Pancreas (tissue), 10 donors: Measurements from ENCODE around the gene RNF39. TPM values are rescaled to one million over a fixed set of nuclear protein-coding genes. Genes with fewer than 3 reads are reported as not detected.
A peak's percentile ranks its signal among the peaks of the same experiment; 100 is the strongest.

Source experiments
- ATAC-seq, 4 donors: fragments of 200-7000 bp; cut with Tn5 transposase; one replicate each; pipeline versions ENCODE4 v1.8.0 to v1.9.1; 2020; ENCODE audit warnings: mild to moderate bottlenecking in 4 of 4, moderate library complexity in 4 of 4
- DNase-seq, 6 donors: peaks; one replicate each; pipeline ENCODE4 v3.0.0-alpha.2; 2020
- FAIRE-seq: peaks from 2 replicates; lab custom pipeline; 2012; peaks lifted over from hg19 to GRCh38; lab: Jason Lieb, UNC
- H3K27ac ChIP-seq, 4 donors: fragments of 200-600 bp; sonication (generic); 1 replicate in 3 of 4; 2 replicates in 1 of 4; pipeline versions ENCODE4 v1.5.0 to v1.8.0; 2020
- H3K27me3 ChIP-seq, 4 donors: fragments of 200-600 bp; one replicate each; pipeline ENCODE4 v1.8.0; 2021
- H3K36me3 ChIP-seq, 3 donors: fragments of 200-600 bp; sonication (generic) in 1 of 3; one replicate each; pipeline versions ENCODE4 v1.5.0 to v1.8.0; 2020 to 2021
- H3K4me1 ChIP-seq, 3 donors: fragments of 200-600 bp; one replicate each; pipeline ENCODE4 v1.8.0; 2021
- H3K4me3 ChIP-seq, 4 donors: fragments of 200-600 bp; sonication (generic) in 2 of 4; one replicate each; pipeline versions ENCODE4 v1.5.0 to v1.8.0; 2020 to 2021
- H3K9me3 ChIP-seq, 4 donors: fragments of 200-600 bp; one replicate each; pipeline ENCODE4 v1.8.0; 2021
- CTCF ChIP-seq, 4 donors: fragments of 200-600 bp; sonication (generic) in 3 of 4; IDR thresholded peaks; one replicate each; pipeline versions ENCODE4 v1.5.0 to v1.8.0; 2021; ENCODE audit warnings: antibody characterized with exemption in 4 of 4
- WGBS, 2 donors: extraction: QIAGEN DNeasy Blood & Tissue Kit; methylation state at CpG; one replicate each; pipeline ENCODE4 v1.1.7; 2013; 5-methylcytosine and 5-hydroxymethylcytosine counted together
- intact Hi-C, 3 donors: fragments of 100-400 bp; cut with DNase I; formaldehyde crosslinking; loops; one replicate each; pipeline versions ENCODE4 v1.11.1 to v1.14.2; 2022
- polyA plus RNA-seq, 2 donors: library from polyadenylated mRNA; stranded (reverse); fragments of 200-250 nt; gene quantifications; one replicate each; pipeline ENCODE4 v1.2.3, GENCODE V29; 2013
- total RNA-seq, 6 donors: library from RNA; stranded (reverse); fragmentation: NEBNext Ultra II Directional in 4 of 6; extraction: Animal tissue kit (Norgen Biotek cat#: 25700) in 4 of 6; gene quantifications; one replicate each; pipeline versions ENCODE4 v1.2.1 to v1.2.4, GENCODE V29; 2021 to 2023
- donor health status: healthy with polysubstance abuse.
- donor health status: DM: no; HTN: no; CAD: no; lungs with moderate emphysema.
- donor health status: DM: no; HTN: no; CAD: no.
- donor health status: control.
- donor health status: control.
- donor health status: Bipolar disorder and iron deficiency.
- donor health status: DM: yes; HTN: yes; CAD: no.
- donor health status: DM: no; HTN: no; CAD: no.
- donor health status: DM: no; HTN: no; CAD: no.
- donor health status: DM: yes; HTN: yes; CAD: no.

Gene RNF39
- total and polyA plus RNA-seq, 8 donors = 0.18 to 1.3 (median 0.55) TPM

DNA sequence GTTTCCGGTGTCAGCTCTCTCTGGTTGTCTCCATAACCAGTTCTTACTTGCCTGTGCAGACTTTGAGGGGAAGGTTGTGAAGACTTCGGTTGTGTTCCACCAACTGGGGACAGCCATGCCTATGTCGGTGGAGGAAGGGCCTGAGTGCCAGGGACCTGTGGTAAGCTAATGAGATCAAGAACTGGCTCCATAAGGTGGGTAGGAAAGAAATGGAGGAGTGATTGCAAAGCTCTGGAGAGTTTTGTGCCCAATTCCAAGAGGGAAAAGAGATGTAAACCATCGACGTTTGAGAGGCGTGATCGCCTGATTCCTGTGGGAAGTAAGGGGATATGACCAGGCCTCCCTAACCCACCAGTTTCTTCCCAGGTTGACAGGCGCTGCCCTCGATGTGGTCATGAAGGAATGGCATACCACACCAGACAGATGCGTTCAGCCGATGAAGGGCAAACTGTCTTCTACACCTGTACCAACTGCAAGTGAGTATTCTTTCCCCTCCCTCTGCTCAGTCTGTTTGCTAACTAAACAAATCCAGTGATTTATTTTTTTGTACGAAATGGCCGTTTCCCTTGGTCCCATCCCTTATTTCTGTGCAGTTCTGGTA, 13.6 kb downstream of the RNF39 start:
- no peak for TF ChIP-seq CTCF (IDR thresholded peaks at IDR 0.05)
- peak in 1 of 4 donors; percentile 38 for ATAC-seq
- intact Hi-C loops = no loop called here
- Histone ChIP-seq H3K4me3 (peak overlapping the region; percentile 60 to 84 (median 76)), H3K4me1 (peaks cover 8 to 30% (median 12%) of the 10 kb centered on the region in 3 donors), H3K27me3 (no peaks in the 10 kb centered on the region), H3K27ac (peak overlapping the region; percentile 61 to 88 (median 76)), H3K9me3 (no peaks in the 10 kb centered on the region), H3K36me3 (peaks cover 0 to 4% (median 0%) of the 10 kb centered on the region in 3 donors)
- peak in 3 of 6 donors; percentile 22 to 57 (median 33) for DNase-seq
- WGBS, 2 donors = 24 to 28% methylated on average over 13 of the region's 13 CpGs
- no peak for FAIRE-seq

DNA sequence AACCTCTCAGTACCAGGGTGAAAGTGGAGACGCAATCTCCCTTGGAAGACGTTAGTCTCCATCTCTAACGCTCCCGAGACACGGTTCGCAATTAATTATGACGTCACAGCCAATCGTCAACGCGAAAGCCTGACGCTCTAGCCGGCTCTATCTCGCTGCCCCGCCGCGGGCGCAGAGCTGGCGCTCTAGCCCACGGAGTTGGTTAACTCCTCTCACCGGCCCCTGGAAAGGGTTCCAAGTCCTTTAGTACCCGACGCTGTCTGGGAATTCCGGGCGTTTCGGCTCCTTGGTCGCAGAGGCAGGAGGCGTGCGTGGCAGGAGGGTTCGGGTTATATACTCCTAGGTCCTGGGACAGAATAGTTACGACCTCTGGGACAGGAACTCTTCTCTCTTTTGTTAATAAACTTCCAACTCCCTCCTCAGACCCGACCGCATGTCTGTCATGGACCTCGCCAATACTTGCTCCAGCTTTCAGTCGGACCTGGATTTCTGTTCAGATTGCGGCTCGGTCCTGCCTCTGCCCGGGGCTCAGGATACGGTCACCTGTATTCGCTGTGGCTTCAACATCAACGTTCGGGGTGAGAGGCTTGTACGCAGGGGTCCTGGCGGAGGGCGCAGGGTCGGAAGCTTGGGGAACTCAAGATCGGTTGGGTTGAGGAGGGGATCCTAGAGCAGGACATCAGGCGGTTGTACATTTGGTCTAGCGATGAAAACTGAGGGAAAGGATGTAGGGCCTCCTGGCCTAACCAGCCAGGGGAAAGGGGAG, 14.3 kb downstream of the RNF39 start, which contains the start of gene POLR1H:
TSS of gene POLR1H (plus strand) at position 174 of the 766 bp plus-strand sequence. CDS start at position 434, 260 bp downstream.
- FAIRE-seq = peak; percentile 85

DNA sequence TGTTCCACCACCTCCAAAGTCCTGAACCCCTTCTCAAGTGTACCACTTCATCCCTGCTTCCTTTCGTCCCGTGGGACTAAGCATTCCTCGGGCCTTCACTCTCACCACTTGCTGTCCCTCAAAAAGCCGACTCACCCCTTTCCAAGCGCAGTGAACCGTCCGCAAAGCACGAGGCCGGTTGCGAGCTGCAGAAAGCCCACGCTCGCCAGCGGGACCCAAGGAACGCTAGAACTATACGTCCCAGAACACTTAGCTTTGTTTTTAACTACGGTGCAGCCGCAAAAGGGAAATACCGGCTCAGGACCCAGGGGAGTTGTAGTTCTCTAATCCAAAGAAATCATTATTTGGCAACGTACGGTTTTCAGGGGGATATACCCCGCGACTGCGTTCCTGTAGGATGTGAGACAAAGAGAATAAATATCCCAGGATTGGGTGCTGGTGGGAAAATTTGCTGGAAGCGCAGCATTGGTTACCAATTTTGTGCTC, 14.9 kb downstream of the RNF39 start:
- Histone ChIP-seq H3K9me3 (no peaks in the 10 kb centered on the region), H3K4me1 (peaks cover 8 to 23% (median 12%) of the 10 kb centered on the region in 3 donors), H3K36me3 (peaks cover 0 to 4% (median 0%) of the 10 kb centered on the region in 3 donors), H3K27me3 (no peaks in the 10 kb centered on the region), H3K4me3 (peak overlapping the region; percentile 60 to 84 (median 76)), H3K27ac (peak overlapping the region; percentile 61 to 88 (median 76))
- intact Hi-C loops = no loop called here
- peak in 4 of 6 donors; percentile 21 to 65 (median 30) for DNase-seq
- no peak for TF ChIP-seq CTCF (IDR thresholded peaks at IDR 0.05)
- FAIRE-seq = no peak
- ATAC-seq = peak; percentile 4 to 37 (median 22)
- WGBS, 2 donors = 0% methylated on average over 24 of the region's 24 CpGs

More for the DNA sequence above, 14.3 kb downstream of the RNF39 start, which contains the start of gene POLR1H:
- peaks cover 8 to 29% (median 12%) of the 10 kb centered on the region in 3 donors for H3K4me1 ChIP-seq
- peaks cover 0 to 4% (median 0%) of the 10 kb centered on the region in 3 donors for H3K36me3 ChIP-seq
- peak within 1 kb of the TSS; percentile 61 to 88 (median 76) for H3K27ac ChIP-seq
- peak; percentile 96 to 98 (median 98) for ATAC-seq
- intact Hi-C loops = no loop called here
- 0% methylated on average over 48 of the region's 48 CpGs for WGBS, 2 donors
- H3K4me3 ChIP-seq = peak within 1 kb of the TSS; percentile 60 to 84 (median 76)
- H3K27me3 ChIP-seq = no peaks in the 10 kb centered on the region
- no peak for TF ChIP-seq CTCF (IDR thresholded peaks at IDR 0.05)
- H3K9me3 ChIP-seq = no peaks in the 10 kb centered on the region
- DNase-seq = peak; percentile 91 to 96 (median 93)

- H3K36me3 ChIP-seq = peaks cover 0 to 4% (median 0%) of the 10 kb centered on the region in 3 donors
- H3K4me1 ChIP-seq = peaks cover 6 to 12% (median 8%) of the 10 kb centered on the region in 3 donors
- no peak for TF ChIP-seq CTCF (IDR thresholded peaks at IDR 0.05)
- H3K27me3 ChIP-seq = no peaks in the 10 kb centered on the region
- no peak for ATAC-seq
- 45 to 55% methylated on average over 1 of the region's 1 CpG for WGBS, 2 donors
- FAIRE-seq = no peak
- no peaks in the 10 kb centered on the region for H3K9me3 ChIP-seq
- DNase-seq = no peak
- H3K27ac ChIP-seq = no peak overlapping the region
- no peak overlapping the region for H3K4me3 ChIP-seq
- intact Hi-C loops = no loop called here
Observed at GRCh38 chr6:30055513-30055912, 20.1 kb downstream of the RNF39 start.
